Stimulated activated CD4-positive, alpha-beta T cell treated with anti-CD3 and anti-CD28 coated beads, Interleukin-4, amount 100 ng/mL, for 1 hour (primary cell): ENCODE data around the gene ANKEF1.

Source experiments
- DNase-seq: peaks from one replicate; pipeline ENCODE4 v3.0.0-alpha.2; 2020

The ANKEF1 gene

DNA sequence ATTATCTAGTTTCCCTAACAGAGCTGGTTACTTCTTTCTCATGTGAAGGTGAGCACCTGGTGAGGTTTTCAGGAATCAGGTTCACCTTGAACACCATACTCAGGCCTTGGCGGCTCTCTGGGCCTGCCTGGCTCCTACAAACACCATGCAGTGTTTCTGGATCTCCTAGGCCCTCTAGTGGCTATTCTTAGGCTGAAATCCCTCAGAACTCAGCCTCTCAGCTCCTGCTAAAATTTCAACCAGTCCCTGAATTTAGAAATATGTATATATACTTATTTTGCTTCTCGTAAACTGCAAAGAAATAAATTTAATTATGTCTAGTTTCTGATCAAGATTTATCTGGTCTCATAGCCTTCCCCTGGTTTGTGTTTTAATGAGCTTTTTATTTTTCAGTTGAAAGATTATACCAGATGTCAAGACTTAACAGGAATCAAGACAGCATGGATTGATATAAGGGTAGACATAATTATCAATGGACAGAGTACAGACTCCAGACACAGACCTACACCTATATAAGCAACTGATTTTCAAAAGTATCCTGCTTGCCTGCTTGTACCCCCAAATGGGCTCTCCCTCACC lies 55.9 kb downstream of the ANKEF1 start:
- DNase-seq = peak; percentile 4

DNA sequence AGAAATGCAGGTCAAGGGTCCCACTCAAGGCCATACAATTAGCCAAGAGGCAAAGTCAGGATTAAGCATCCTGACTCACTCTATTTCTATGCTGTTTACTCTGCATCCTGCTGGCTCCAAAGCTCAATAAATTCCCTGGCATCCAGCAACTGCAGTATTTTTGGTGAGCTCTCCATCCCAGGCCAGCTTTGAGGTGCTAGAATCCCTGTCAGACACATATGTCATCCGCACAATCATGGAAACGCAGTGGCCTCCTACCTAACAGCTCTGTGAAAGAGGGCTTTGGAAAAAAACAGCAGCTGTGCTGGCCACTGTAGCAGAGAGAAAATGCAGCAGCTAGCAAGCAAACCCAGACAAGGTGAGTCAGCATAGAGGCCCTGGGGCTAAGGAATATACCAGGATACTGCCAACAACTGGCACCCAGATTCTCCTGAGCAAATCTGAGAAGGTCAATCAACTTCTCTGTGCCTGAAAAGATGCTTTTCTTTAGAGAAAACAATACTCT lies 58.4 kb downstream of the ANKEF1 start:
- DNase-seq = no peak

DNA sequence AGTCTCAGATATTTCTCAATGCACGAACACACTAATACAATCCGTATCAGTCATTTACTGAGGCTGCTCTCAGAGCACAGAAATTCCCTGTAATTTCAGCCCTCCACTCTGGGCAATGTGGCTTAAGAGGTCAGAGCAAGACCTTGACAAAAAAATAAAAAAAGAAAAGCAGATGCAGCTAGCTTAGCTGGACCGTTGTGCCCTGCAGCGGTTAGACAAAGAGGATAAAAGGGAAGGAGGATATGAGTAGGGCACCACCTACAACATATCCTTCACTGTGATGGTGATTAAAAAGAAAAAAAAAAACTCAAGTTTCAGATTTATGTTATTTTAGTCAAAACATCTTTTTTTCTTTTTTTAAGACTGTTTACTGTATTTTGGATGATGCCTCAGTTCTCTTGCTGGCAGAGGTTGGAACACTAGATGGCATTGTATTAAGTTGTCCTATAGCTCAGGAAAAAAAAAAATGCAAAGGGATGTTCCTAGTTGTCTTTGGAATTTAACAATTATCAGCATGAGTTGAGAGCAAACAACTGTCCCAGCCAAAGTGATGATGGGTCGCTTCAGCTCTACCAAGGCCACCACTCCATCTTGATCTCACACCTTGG lies 59.9 kb downstream of the ANKEF1 start:
- no peak for DNase-seq

DNA sequence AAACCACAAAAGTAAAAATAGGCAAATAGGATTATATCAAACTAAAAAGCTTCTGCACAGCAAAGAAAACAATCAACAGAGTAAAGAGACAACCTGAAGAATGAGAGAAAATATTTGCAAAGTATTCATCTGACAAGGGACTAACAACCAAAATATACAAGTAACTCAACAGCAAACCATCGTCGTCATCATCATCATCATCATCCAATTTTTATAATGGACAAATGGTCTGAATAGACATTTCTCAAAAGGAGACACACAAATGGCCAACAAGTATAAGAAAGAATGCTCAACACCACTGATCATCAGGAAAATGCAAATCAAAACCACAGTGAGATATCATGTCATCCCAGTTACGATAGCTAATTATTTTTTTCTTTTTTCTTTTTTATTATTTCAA lies 62.0 kb downstream of the ANKEF1 start:
- no peak for DNase-seq

DNA sequence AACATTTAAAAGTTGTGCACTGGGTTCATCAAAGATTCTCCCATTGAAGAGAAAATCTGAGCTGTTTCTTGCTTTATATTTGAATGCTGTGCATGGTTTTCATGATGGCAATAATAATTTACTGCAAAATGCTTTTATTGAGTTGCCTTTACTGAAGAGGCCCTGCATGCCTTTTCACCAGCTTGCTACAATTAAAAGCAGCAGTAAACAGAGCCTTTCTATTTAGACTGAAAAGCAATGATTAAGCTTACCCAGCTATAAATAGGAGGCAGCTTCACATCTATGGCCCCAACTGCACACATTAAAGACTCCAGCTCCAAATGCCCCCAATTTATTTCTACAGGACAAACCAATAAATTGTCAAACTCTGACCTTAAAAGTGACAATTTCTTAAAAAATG lies 70.3 kb downstream of the ANKEF1 start:
- no peak for DNase-seq
